Measurements from ENCODE around the gene CASZ1. TPM values are rescaled to one million over a fixed set of nuclear protein-coding genes. Genes with fewer than 3 reads are reported as not detected.
A peak's percentile ranks its signal among the peaks of the same experiment; 100 is the strongest.

The CASZ1 gene
- total RNA-seq, 1 experiment from 2014 or later, result 27.8 TPM

DNA sequence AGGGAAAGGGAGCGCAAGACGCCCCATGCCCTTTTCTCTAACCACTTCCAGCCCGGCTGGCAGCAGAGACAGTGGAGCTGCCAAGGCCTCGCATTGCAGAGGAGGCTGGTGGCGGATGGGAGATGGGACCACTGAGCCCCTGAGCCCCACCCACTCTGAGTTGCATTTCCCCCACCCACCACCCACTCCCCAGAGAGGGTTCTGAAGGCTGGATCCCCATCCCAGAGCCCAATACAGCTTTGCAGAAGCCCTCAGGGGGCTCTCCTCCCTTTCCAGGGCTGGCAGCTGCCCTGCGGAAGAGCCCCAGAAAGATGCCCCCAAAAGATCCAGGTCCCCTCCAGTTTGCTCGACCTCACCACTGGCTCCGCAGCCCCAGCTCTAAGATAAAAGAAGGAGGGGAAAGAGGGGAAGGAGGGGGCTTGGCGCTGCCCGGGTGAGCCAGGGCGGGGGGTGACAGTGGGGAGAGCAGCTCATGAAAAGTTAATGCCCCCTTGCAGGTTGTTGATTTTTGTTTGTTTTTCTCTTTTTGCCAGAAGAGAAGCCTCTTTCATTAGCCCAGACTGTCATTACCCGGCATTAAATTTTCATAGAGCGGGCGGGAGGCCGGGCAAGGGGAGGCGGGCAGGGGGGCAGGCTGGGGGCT lies 38.4 kb upstream of the CASZ1 start:
- DNase-seq (ENCODE audit: low read depth, low spot score) (no peak), ATAC-seq (no peak)
- POLR2A ChIA-PET, result interaction anchor here (0.7 kb wide), 1 partner anchor 179 kb away, joined by 11 read pairs; no protein-coding TSS in a partner anchor
- CTCF ChIA-PET, result no interaction called here
- Histone ChIP-seq H3K27ac (ENCODE audit: low read length) (no peak overlapping the region), H3K4me3 (ENCODE audit: low read depth in 2 of 2, low read length in 2 of 2) (no peak overlapping the region), H3K9me3 (ENCODE audit: control insufficient read depth, insufficient read depth, low read depth, low read length) (no peaks in the 10 kb centered on the region), H3K4me1 (ENCODE audit: control insufficient read depth, insufficient read depth, low read length) (no peaks in the 10 kb centered on the region), H3K36me3 (ENCODE audit: control insufficient read depth, insufficient read depth, low read length) (no peaks in the 10 kb centered on the region), H3K27me3 (ENCODE audit: control insufficient read depth, insufficient read depth, low read length) (no peaks in the 10 kb centered on the region)
- intact Hi-C loops (cut with micrococcal nuclease; ENCODE audit: unreplicated experiment) (no loop called here), in situ Hi-C loops (cut with HindIII; ENCODE audit: low pct_unique_long_range_greater_than_20kb, low sequenced_read_pairs) (no loop called here)
- TF ChIP-seq POLR2AphosphoS5 (IDR thresholded peaks at IDR 0.05; ENCODE audit: low read depth, low read length) (no peak), CTCF (IDR thresholded peaks at IDR 0.05) (no peak), TCF7L2 (IDR thresholded peaks at IDR 0.05; ENCODE audit: low read depth, low read length) (no peak), REST (IDR thresholded peaks at IDR 0.05; ENCODE audit: insufficient read depth in 1 of 2, low read depth in 2 of 2, low read length in 1 of 2) (no peak), SIN3A (IDR thresholded peaks at IDR 0.05; ENCODE audit: borderline replicate concordance, insufficient read depth, low read depth, low read length) (no peak)
- BruUV-seq (replicated peaks), result no TSS peak

- ChIA-PET CTCF (no interaction called here), POLR2A (no interaction called here)
- no peak overlapping the region for H3K27ac ChIP-seq (ENCODE audit: low read length)
- TF ChIP-seq REST (IDR thresholded peaks at IDR 0.05; ENCODE audit: insufficient read depth in 1 of 2, low read depth in 2 of 2, low read length in 1 of 2) (no peak), POLR2AphosphoS5 (IDR thresholded peaks at IDR 0.05; ENCODE audit: low read depth, low read length) (no peak)
- intact Hi-C loops (cut with micrococcal nuclease; ENCODE audit: unreplicated experiment), result no loop called here
- H3K27me3 ChIP-seq (ENCODE audit: control insufficient read depth, insufficient read depth, low read length), result no peaks in the 10 kb centered on the region
- in situ Hi-C loops (cut with HindIII; ENCODE audit: low pct_unique_long_range_greater_than_20kb, low sequenced_read_pairs), result no loop called here
- H3K4me3 ChIP-seq (ENCODE audit: low read depth in 2 of 2, low read length in 2 of 2), result no peak overlapping the region
- no peaks in the 10 kb centered on the region for H3K4me1 ChIP-seq (ENCODE audit: control insufficient read depth, insufficient read depth, low read length)
- H3K36me3 ChIP-seq (ENCODE audit: control insufficient read depth, insufficient read depth, low read length), result no peaks in the 10 kb centered on the region
- DNase-seq (ENCODE audit: low read depth, low spot score), result peak; percentile 8
- peak; percentile 40; the same call in 1 of the 2 replicates for ATAC-seq
- BruUV-seq (replicated peaks), result no TSS peak
- H3K9me3 ChIP-seq (ENCODE audit: control insufficient read depth, insufficient read depth, low read depth, low read length), result no peaks in the 10 kb centered on the region
Observed at GRCh38 chr1:10833630-10834557, 37.4 kb upstream of the CASZ1 start.

Measured in Panc1 (cell line).